Stimulated activated naive CD8-positive, alpha-beta T cell treated with anti-CD3 and anti-CD28 coated beads, Interleukin-15, Interleukin-2, amounts not matched to agents 100 ng/mL and 50 ng/mL, for 24 hours (primary cell): ENCODE results near the gene SYT12.

Source experiments
- H3K27ac Mint-ChIP-seq: one replicate; pipeline ENCODE4 v1.8.0; 2021; ENCODE audit warnings: mild to moderate bottlenecking, mixed read lengths
- H3K27me3 Mint-ChIP-seq: one replicate; pipeline ENCODE4 v1.8.0; 2021; ENCODE audit warnings: mixed read lengths
- H3K36me3 Mint-ChIP-seq: one replicate; pipeline ENCODE4 v1.8.0; 2021; ENCODE audit warnings: low read depth, mixed read lengths
- H3K4me1 Mint-ChIP-seq: one replicate; pipeline ENCODE4 v1.8.0; 2021; ENCODE audit warnings: low read depth, mixed read lengths
- H3K4me3 Mint-ChIP-seq: one replicate; pipeline ENCODE4 v1.8.0; 2021; ENCODE audit warnings: mild to moderate bottlenecking, mixed read lengths
- H3K9me3 Mint-ChIP-seq: one replicate; pipeline ENCODE4 v1.8.0; 2021; ENCODE audit warnings: mixed read lengths

The SYT12 gene

DNA sequence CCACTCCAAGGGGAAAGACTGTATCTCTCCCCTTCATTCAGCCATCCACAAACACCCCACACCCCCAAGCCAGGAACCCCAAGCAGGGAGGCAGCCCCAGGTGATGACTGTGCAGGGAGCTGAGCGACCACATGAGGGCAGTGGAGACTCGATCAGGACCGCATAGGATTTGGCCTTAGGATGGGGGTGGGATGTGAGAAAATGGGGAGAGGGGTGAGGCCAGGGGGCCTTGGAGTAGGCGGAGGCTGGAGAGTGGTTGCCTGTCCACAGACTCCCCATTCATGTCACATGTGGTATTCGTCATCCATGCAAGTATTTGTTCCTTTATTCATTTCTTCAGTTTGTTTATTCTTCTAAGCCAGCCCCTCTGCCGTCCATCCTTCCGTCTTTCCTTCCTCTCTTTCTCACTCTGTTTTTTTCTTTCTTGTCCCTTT, 31.0 kb downstream of the SYT12 start:
- no peak overlapping the region for H3K4me3 Mint-ChIP-seq
- H3K9me3 Mint-ChIP-seq, result no peaks in the 10 kb centered on the region
- H3K27me3 Mint-ChIP-seq, result peaks cover 14% of the 10 kb centered on the region
- no peaks in the 10 kb centered on the region for H3K36me3 Mint-ChIP-seq
- H3K4me1 Mint-ChIP-seq, result peaks cover 16% of the 10 kb centered on the region
- H3K27ac Mint-ChIP-seq, result no peak overlapping the region

DNA sequence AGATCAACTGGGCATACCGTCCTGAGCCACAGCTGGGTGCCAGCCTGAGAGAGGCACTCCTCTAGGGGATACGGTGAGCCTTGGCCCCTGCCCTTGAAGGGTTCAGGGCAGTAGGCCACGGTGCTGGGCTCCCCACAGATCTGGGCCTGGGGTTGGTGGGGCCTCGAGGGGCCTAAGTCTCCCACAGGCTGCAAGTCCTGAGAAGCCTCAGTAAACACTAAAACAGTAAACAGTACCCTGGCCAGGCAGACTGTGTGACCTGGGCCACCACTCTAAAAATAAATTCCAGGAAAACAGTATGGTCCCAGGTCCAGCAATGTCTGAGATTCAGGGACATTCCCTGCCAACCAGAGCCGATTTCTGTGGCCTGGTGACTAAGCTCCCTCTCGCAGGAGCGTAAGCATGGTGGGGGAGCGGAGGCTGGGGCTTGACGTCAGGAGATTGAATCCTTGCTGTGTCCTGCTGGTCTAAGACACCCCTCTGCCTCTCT, 31.5 kb downstream of the SYT12 start:
- peaks cover 14% of the 10 kb centered on the region for H3K27me3 Mint-ChIP-seq
- no peaks in the 10 kb centered on the region for H3K9me3 Mint-ChIP-seq
- no peaks in the 10 kb centered on the region for H3K36me3 Mint-ChIP-seq
- no peak overlapping the region for H3K27ac Mint-ChIP-seq
- H3K4me3 Mint-ChIP-seq, result no peak overlapping the region
- H3K4me1 Mint-ChIP-seq, result peaks cover 16% of the 10 kb centered on the region

- no peak overlapping the region for H3K27ac Mint-ChIP-seq
- no peaks in the 10 kb centered on the region for H3K9me3 Mint-ChIP-seq
- H3K4me1 Mint-ChIP-seq, result peaks cover 16% of the 10 kb centered on the region
- H3K36me3 Mint-ChIP-seq, result no peaks in the 10 kb centered on the region
- H3K27me3 Mint-ChIP-seq, result peaks cover 14% of the 10 kb centered on the region
- no peak overlapping the region for H3K4me3 Mint-ChIP-seq
Observed at GRCh38 chr11:67054836-67055523, 32.0 kb downstream of the SYT12 start.

DNA sequence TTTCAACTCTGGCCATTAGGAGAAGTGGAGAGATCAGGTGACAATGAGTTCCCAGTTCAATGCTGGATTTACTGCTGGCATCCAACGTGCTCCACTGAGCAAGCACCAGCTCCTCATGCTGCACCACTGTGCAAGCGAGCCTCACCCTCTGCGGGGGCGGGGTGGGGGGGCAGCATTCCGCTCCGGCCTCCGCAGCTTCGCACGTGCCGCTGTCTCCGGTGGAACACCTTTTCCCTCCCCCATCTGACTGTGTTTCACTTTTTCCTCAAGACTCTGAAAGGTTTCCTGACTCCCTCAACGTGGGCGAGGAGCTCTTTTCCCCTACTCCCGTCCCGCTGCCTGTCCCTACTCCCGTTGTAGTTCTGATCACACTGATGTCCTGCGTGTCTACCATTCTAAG, 32.9 kb downstream of the SYT12 start:
- Mint-ChIP-seq H3K4me3 (peak overlapping the region; percentile 61), H3K27ac (no peak overlapping the region), H3K27me3 (peaks cover 14% of the 10 kb centered on the region), H3K4me1 (peaks cover 16% of the 10 kb centered on the region), H3K36me3 (no peaks in the 10 kb centered on the region), H3K9me3 (no peaks in the 10 kb centered on the region)

DNA sequence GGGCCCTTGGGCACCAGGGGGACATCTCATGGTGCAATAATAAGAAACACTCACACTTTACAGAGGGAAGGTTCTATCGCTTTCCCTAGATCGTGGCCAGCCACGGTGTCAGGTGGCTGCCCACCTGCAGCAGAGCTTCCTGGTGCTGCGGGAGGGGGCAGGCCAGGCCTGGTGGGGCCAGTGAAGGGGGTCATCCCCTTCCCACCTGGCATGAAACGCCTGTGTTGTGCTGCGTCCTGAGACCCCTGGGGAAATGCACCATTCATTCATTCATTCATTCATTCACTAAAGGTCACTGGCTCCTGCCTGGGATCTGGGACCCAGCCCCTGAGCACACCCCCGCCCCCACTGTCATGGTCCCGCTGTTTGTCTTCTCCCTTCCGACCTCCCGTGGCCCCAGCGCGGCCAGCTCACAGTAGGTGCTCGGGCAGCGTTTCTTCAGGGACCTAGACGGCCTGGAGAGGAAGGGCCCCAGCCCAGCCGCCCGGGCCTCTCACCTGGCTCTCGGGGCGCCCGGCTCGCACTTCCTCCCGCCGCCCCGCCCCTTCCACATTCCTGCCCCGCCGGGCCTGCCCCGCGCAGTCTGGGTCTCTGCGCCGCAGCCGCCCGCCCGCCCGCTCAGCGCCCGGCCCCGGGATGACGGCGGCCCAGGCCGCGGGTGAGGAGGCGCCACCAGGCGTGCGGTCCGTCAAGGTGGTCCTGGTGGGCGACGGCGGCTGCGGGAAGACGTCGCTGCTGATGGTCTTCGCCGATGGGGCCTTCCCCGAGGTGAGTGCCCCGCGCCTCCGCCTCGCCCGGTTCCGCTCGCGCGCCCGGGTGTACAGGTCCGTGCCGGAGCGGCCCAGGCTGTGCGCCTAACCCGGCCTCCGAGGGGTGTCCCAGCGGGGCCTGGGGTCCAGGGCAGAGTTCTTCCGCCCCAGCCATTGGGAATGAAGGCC, 33.6 kb downstream of the SYT12 start, which contains the start of gene RHOD:
TSS of gene RHOD (plus strand) at position 581 of the 938 bp plus-strand sequence. CDS start at position 637, 56 bp downstream.
- H3K4me1 Mint-ChIP-seq, result peaks cover 16% of the 10 kb centered on the region
- peaks cover 14% of the 10 kb centered on the region for H3K27me3 Mint-ChIP-seq
- H3K27ac Mint-ChIP-seq, result no peak within 1 kb of the TSS
- H3K9me3 Mint-ChIP-seq, result no peaks in the 10 kb centered on the region
- peak within 1 kb of the TSS; percentile 61 for H3K4me3 Mint-ChIP-seq
- no peaks in the 10 kb centered on the region for H3K36me3 Mint-ChIP-seq

- Mint-ChIP-seq H3K27me3 (peaks cover 11% of the 10 kb centered on the region), H3K27ac (no peak overlapping the region), H3K36me3 (no peaks in the 10 kb centered on the region), H3K4me3 (peak overlapping the region; percentile 20), H3K4me1 (peaks cover 16% of the 10 kb centered on the region), H3K9me3 (no peaks in the 10 kb centered on the region)
Observed at GRCh38 chr11:67057205-67057672, 34.3 kb downstream of the SYT12 start.

- no peak overlapping the region for H3K27ac Mint-ChIP-seq
- H3K27me3 Mint-ChIP-seq, result peaks cover 11% of the 10 kb centered on the region
- no peaks in the 10 kb centered on the region for H3K9me3 Mint-ChIP-seq
- peaks cover 16% of the 10 kb centered on the region for H3K4me1 Mint-ChIP-seq
- H3K36me3 Mint-ChIP-seq, result no peaks in the 10 kb centered on the region
- H3K4me3 Mint-ChIP-seq, result no peak overlapping the region
Observed at GRCh38 chr11:67058506-67058905, 35.6 kb downstream of the SYT12 start.

GRCh38 chr11:67059671-67060070, 36.7 kb downstream of the SYT12 start:
- Mint-ChIP-seq H3K9me3 (no peaks in the 10 kb centered on the region), H3K36me3 (no peaks in the 10 kb centered on the region), H3K4me3 (no peak overlapping the region), H3K27ac (no peak overlapping the region), H3K27me3 (peaks cover 7% of the 10 kb centered on the region), H3K4me1 (peaks cover 15% of the 10 kb centered on the region)

GRCh38 chr11:67060111-67060522, 37.2 kb downstream of the SYT12 start:
- H3K27me3 Mint-ChIP-seq, result peaks cover 7% of the 10 kb centered on the region
- H3K4me1 Mint-ChIP-seq, result peaks cover 13% of the 10 kb centered on the region
- no peaks in the 10 kb centered on the region for H3K36me3 Mint-ChIP-seq
- H3K27ac Mint-ChIP-seq, result no peak overlapping the region
- no peak overlapping the region for H3K4me3 Mint-ChIP-seq
- H3K9me3 Mint-ChIP-seq, result no peaks in the 10 kb centered on the region

DNA sequence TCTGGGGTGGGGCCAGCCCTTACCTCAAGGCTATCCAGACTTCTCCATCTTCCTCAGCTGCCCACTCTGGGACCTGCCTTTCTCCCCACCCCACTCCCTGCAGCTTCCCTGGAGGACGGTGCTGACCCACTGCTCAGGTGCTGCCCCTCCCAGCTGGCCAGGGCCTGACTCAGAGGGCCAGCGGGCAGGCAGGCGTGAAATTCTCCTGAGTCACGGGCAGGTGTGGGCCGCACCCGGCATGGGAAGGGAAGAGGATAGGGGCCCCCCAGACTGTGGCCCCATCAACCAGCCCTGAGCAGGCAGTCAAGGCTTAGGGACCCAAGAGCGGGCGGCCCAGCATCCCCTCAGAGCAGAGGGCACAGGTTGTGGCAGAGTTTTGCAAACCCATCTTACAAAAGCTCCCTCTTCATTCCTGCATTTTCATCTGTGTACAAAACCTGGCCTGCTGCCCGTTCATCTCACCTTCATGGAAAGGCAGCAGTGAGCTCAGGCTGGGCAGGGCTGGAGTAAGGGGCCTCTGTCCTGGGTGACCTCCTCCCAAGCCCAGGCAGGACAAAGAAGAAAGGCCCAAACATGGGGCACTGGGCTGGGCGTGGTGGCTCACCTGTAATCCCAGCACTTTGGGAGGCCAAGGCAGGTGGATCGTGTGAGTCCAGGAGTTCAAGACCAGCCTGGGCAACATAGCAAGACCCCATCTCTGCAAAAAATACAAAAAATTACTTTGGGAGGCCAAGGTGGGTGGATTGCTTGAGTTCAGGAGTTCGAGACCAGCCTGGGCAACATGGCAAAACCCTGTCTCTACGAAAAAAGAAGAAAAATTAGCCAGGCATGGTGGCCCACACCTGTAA, 39.8 kb downstream of the SYT12 start:
- H3K9me3 Mint-ChIP-seq, result no peaks in the 10 kb centered on the region
- no peak overlapping the region for H3K4me3 Mint-ChIP-seq
- no peaks in the 10 kb centered on the region for H3K4me1 Mint-ChIP-seq
- H3K27ac Mint-ChIP-seq, result no peak overlapping the region
- H3K36me3 Mint-ChIP-seq, result no peaks in the 10 kb centered on the region
- no peaks in the 10 kb centered on the region for H3K27me3 Mint-ChIP-seq

DNA sequence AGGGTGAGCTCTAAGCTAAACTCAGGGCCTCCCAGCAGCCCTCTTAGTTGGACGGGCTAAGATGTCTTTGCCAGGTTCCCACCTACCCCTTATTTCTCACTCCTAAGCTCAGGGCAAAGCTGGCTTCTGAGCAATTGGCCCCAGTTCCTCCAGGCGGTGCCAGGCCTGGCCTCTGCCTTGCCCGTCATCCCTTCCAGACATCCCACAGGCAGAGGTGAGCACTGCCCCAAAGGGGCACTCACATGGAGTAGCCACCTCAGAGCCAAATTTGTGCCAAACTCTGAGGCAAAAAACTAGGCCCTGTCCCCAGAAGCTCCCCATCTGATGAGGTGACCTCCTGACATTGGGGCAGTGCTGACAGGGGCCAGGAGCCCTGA, 43.4 kb downstream of the SYT12 start:
- Mint-ChIP-seq H3K27me3 (no peaks in the 10 kb centered on the region), H3K4me3 (no peak overlapping the region)

DNA sequence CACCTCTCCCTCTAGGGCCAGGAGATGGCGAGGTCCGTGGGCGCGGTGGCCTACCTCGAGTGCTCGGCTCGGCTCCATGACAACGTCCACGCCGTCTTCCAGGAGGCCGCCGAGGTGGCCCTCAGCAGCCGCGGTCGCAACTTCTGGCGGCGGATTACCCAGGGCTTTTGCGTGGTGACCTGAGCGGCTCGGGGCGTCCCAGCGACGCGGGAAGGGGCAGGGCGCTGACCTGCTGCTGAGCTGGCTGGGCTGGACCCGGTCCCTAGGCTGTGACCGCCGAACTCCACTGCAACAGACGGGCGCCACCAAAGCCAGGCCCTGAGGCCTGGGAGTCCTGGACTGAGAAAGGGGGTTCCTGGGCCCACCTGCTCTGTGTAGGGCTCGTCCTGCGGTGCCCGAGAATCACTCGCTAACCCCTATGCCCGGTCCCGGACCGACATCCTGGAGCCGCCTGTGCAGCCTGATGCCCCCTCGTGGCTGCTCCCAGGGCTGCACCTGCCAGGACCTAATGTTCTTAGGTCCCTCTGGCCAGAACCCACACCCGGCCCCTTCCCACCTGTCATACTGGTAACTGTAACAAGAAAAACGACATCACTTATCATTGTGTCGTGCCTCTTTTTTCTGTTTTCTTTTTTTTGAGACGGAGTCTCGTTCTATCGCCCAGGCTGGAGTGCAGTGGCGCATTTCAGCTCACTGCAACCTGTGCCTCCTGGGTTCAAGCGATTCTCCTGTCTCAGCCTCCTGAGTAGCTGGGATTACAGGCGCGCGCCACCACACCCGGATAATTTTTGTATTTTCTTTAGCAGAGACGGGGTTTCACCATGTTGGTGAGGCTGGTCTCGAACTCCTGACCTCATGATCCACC, 48.7 kb downstream of the SYT12 start:
- peaks cover 3% of the 10 kb centered on the region for H3K27me3 Mint-ChIP-seq
- no peaks in the 10 kb centered on the region for H3K36me3 Mint-ChIP-seq
- H3K4me1 Mint-ChIP-seq, result no peaks in the 10 kb centered on the region
- H3K27ac Mint-ChIP-seq, result no peak overlapping the region
- no peaks in the 10 kb centered on the region for H3K9me3 Mint-ChIP-seq
- H3K4me3 Mint-ChIP-seq, result no peak overlapping the region

More for the DNA sequence above, 43.4 kb downstream of the SYT12 start:
- Mint-ChIP-seq H3K4me1 (no peaks in the 10 kb centered on the region), H3K9me3 (no peaks in the 10 kb centered on the region), H3K27ac (no peak overlapping the region), H3K36me3 (no peaks in the 10 kb centered on the region)

DNA sequence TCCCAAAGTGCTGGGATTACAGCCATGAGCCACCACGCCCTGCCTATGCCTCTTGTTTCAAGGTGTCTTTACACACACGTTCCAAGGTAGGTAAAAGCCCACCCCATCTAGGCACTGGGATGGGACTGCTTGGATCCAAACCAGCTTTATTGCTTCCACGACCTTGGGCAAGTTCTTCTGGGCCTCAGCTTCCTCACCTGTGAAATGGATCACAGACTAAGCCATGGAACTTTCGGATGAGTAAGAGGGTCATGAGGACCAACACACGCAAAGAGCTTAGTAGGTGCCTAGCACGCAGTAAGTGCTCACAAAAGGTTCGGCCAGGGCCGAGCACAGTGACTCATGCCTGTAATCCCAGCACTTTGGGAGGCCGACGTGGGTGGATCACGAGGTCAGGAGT, 49.4 kb downstream of the SYT12 start:
- Mint-ChIP-seq H3K4me1 (no peaks in the 10 kb centered on the region), H3K27ac (no peak overlapping the region), H3K27me3 (peaks cover 3% of the 10 kb centered on the region), H3K4me3 (no peak overlapping the region), H3K36me3 (no peaks in the 10 kb centered on the region), H3K9me3 (no peaks in the 10 kb centered on the region)

GRCh38 chr11:67073908-67074307, 51.0 kb downstream of the SYT12 start:
- H3K4me3 Mint-ChIP-seq, result no peak overlapping the region
- H3K4me1 Mint-ChIP-seq, result peaks cover 9% of the 10 kb centered on the region
- peaks cover 3% of the 10 kb centered on the region for H3K27me3 Mint-ChIP-seq
- no peak overlapping the region for H3K27ac Mint-ChIP-seq
- H3K36me3 Mint-ChIP-seq, result no peaks in the 10 kb centered on the region
- H3K9me3 Mint-ChIP-seq, result no peaks in the 10 kb centered on the region
